Omental fat pad (tissue), 4 donors: ENCODE results near the gene SLC66A1. TPM values are rescaled to one million over a fixed set of nuclear protein-coding genes. Genes with fewer than 3 reads are reported as not detected.

Experiments
- ATAC-seq: fragments of 150-250 bp; one replicate; pipeline ENCODE4 v1.9.1; 2016; ENCODE audit warnings: mild to moderate bottlenecking, moderate library complexity; ENCODE audit not compliant: low FRiP score
- DNase-seq: peaks from one replicate; pipeline ENCODE4 v3.0.0-alpha.2; 2019; ENCODE audit warnings: low spot score
- total RNA-seq, 4 donors: library from RNA; depleted of rRNA; stranded (reverse); fragments of >200 nt; gene quantifications; one replicate each; pipeline ENCODE4 v1.1.0, GENCODE V29; 2016
- TF ChIP-seq, protein P1 (sequence below), 3 donors: fragments of 450-650 bp; IDR thresholded peaks; one replicate each; pipeline ENCODE4 v1.5.1; 2016 to 2017; ENCODE audit warnings: antibody characterized with exemption in 3 of 3, mild to moderate bottlenecking in 3 of 3, moderate library complexity in 2 of 3

SLC66A1 gene
- total RNA-seq, 4 donors from 2014 or later: 9.6 to 21.1 (median 13.6) TPM

DNA sequence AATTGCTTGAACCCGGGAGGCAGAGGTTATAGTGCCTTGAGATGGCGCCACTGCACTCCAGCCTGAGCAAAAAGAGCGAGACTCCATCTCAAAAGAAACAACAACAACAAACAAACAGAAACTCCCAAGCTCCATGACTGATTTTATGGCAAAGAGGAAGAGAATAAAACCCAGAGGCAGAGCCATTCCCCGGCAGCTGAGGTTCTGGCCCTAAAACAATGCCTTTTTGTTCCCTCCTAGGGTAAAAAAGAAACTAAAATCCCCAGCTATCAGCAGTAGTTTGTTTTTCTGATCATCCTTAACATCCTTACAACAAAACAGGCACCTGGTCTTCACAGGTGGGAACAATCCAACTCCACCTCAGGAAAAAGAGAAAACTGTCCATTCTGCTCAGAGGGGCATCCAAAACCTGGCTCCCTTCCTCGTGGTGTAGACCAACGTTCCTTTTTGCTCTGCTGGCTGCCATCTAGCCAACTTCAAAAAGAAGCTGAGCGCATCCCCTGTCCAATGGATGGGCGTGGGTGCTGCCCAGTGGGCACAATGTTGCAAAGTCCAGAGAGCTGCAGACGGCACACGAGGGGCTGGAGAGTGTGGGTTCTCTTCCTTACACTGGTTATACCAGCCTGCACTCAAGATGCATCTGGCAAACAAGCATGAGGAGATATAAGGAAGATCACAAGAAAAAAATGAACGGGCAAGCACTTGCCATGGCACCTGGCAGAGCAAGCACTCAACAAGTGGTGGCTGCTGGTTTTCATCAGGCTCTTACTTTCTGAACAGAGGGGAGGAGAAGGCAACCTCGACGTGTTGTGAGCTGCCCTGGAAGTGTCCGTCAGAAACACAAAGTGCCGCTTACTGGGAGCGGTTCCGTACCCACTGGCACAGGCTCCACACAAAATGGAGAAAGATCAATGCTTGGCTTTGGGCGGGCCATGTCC is 54.7 kb downstream of the SLC66A1 start:
- DNase-seq (no peak), ATAC-seq (no peak)
- TF ChIP-seq, protein P1, sequence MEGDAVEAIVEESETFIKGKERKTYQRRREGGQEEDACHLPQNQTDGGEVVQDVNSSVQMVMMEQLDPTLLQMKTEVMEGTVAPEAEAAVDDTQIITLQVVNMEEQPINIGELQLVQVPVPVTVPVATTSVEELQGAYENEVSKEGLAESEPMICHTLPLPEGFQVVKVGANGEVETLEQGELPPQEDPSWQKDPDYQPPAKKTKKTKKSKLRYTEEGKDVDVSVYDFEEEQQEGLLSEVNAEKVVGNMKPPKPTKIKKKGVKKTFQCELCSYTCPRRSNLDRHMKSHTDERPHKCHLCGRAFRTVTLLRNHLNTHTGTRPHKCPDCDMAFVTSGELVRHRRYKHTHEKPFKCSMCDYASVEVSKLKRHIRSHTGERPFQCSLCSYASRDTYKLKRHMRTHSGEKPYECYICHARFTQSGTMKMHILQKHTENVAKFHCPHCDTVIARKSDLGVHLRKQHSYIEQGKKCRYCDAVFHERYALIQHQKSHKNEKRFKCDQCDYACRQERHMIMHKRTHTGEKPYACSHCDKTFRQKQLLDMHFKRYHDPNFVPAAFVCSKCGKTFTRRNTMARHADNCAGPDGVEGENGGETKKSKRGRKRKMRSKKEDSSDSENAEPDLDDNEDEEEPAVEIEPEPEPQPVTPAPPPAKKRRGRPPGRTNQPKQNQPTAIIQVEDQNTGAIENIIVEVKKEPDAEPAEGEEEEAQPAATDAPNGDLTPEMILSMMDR (IDR thresholded peaks at IDR 0.05): no peak

GRCh38 chr1:19367584-19368041 is 55.5 kb downstream of the SLC66A1 start:
- DNase-seq: no peak
- ATAC-seq: no peak
- TF ChIP-seq, protein P1 (IDR thresholded peaks at IDR 0.05): no peak

- TF ChIP-seq, protein P1 (IDR thresholded peaks at IDR 0.05): no peak
- ATAC-seq (no peak), DNase-seq (no peak)
Measured at GRCh38 chr1:19368050-19368449, 55.9 kb downstream of the SLC66A1 start.

DNA sequence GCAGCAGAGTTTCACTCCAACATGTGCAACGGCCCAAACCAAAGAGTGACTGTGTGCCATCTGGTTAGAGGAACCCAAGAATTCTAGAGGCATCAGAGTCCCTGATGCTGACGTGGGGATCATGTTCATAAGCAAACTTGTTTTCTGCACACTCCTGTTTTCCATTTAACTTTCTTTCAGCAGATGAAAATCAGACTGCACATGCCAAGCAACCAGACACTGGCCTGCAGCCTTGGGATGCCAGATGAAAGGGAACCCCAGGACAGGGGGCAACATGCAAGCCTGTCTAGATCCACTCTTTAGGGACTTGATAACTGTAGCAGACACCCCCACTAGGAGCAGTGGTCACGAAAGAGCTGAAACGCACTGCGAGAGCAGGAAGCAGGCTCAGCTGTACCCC is 56.8 kb downstream of the SLC66A1 start:
- no peak for ATAC-seq
- TF ChIP-seq, protein P1 (IDR thresholded peaks at IDR 0.05): no peak
- no peak for DNase-seq

GRCh38 chr1:19369396-19370090 is 57.4 kb downstream of the SLC66A1 start:
- ATAC-seq (no peak), DNase-seq (no peak)
- TF ChIP-seq, protein P1 (IDR thresholded peaks at IDR 0.05): no peak

- TF ChIP-seq, protein P1 (IDR thresholded peaks at IDR 0.05): no peak
- no peak for ATAC-seq
Measured at GRCh38 chr1:19370453-19371170, 58.5 kb downstream of the SLC66A1 start.

More at GRCh38 chr1:19370453-19371170, 58.5 kb downstream of the SLC66A1 start:
- DNase-seq: no peak
